Fibroblast of the aortic adventitia (primary cell): ENCODE measurements around the gene RIC8B. TPM values are rescaled to one million over a fixed set of nuclear protein-coding genes. Genes with fewer than 3 reads are reported as not detected.
A peak's percentile ranks its signal among the peaks of the same experiment; 100 is the strongest.

Experiments
- DNase-seq: peaks from one replicate; pipeline ENCODE4 v3.0.0-alpha.2; 2010; ENCODE audit warnings: low read depth
- H3K4me3 ChIP-seq: 2 replicates; pipeline ENCODE4 v1.5.1; 2011; ENCODE audit warnings: low read depth, mild to moderate bottlenecking, control low read depth, low read length, moderate library complexity
- total RNA-seq: library from RNA; depleted of rRNA; stranded (reverse); fragments of >200 nt; gene quantifications from 2 replicates; pipeline ENCODE4 v1.2.3, GENCODE V29; 2012; ENCODE audit warnings: low replicate concordance
- TF ChIP-seq, protein P1 (sequence below): IDR thresholded peaks from 2 replicates; pipeline ENCODE4 v1.5.1; 2011; ENCODE audit warnings: mild to moderate bottlenecking, low read length, control low read depth, inconsistent platforms; ENCODE audit not compliant: insufficient read depth

RIC8B gene
- total RNA-seq, 1 donor = 15.0 TPM

DNA sequence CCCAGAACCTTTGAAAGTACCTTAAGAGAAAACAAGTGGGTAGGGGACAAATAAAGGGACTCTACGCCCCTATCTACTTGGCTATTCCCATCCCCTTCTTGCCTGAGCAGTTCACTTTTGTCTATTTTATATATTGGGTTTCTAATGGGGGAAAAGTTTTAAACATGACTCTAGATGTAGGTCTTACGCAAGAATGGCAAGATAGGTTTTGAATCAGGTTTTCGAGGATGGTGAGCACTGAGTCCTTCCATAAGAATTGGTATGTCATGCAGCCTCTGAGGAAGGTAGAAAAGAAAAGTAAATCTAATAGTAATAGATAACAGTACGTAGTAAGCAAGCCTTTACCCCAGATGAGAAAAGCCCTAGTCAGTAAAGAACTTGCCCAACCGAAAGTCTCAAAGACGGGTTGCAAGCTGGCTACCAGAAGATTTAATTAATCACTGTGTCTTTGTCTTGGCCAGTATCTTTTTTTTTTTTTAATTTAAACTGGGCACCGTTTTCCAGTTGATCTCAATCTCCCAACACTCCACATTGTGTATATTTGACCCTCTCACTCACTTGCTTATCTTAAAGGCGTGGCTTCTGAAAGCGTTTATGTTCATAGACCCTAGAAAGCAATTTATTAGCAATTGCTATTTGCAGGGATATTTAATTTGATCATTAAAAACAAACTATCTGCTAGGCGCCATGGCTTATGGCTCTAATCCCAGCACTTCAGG lies 94.7 kb downstream of the RIC8B start:
- H3K4me3 ChIP-seq = no peak overlapping the region
- TF ChIP-seq, protein P1, sequence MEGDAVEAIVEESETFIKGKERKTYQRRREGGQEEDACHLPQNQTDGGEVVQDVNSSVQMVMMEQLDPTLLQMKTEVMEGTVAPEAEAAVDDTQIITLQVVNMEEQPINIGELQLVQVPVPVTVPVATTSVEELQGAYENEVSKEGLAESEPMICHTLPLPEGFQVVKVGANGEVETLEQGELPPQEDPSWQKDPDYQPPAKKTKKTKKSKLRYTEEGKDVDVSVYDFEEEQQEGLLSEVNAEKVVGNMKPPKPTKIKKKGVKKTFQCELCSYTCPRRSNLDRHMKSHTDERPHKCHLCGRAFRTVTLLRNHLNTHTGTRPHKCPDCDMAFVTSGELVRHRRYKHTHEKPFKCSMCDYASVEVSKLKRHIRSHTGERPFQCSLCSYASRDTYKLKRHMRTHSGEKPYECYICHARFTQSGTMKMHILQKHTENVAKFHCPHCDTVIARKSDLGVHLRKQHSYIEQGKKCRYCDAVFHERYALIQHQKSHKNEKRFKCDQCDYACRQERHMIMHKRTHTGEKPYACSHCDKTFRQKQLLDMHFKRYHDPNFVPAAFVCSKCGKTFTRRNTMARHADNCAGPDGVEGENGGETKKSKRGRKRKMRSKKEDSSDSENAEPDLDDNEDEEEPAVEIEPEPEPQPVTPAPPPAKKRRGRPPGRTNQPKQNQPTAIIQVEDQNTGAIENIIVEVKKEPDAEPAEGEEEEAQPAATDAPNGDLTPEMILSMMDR = no peak
- no peak for DNase-seq

- no peak for DNase-seq
- no peak overlapping the region for H3K4me3 ChIP-seq
- TF ChIP-seq, protein P1 = no peak
These were observed 95.6 kb downstream of the RIC8B start for GRCh38 chr12:106870116-106870515.

DNA sequence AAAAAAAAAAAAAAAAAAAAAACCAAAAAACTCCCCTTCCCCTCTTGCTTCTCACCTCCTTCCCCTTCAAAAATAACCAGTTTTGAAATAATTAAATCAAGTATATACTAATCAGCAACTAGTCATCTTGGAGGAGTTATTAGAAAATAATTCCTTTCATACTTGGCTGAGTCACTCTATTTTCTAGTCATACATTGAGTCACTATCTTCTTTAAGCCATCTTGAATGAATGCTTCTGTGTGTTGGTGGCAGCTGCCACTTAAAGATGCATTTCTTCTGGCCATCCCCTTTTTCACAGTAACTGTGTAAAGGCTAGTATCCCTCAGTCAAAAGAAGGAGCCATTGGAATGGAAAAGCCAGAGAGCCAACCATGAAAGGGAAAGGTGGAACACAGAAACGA lies 97.0 kb downstream of the RIC8B start:
- peak; percentile 16 for DNase-seq
- TF ChIP-seq, protein P1 = no peak
- H3K4me3 ChIP-seq = no peak overlapping the region

- DNase-seq = no peak
- no peak overlapping the region for H3K4me3 ChIP-seq
- TF ChIP-seq, protein P1 = no peak
These were observed 99.5 kb downstream of the RIC8B start for GRCh38 chr12:106873983-106874382.

GRCh38 chr12:106878804-106879203 lies 104.3 kb downstream of the RIC8B start:
- no peak overlapping the region for H3K4me3 ChIP-seq
- no peak for DNase-seq
- TF ChIP-seq, protein P1 = no peak

DNA sequence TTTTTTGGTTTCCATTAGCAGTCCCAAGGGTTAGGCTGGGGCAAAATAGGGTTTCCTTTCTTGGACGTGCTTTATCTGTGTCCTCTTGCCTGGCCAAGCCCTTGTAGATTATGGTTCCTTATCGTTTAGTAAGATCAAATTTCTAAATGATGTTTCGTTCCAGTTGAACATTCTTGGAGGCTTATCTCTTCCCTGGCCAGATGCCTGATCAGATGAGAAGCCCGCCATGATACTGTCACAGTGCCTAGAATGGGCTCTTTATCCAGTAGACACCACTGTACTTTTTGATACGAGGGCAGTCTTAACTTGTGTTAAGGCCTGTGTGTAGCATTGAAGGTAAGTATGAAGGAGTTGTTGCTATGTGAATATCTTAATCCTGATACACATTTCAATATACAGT lies 105.1 kb downstream of the RIC8B start:
- peak; percentile 49 for DNase-seq
- TF ChIP-seq, protein P1 = no peak
- H3K4me3 ChIP-seq = no peak overlapping the region

DNA sequence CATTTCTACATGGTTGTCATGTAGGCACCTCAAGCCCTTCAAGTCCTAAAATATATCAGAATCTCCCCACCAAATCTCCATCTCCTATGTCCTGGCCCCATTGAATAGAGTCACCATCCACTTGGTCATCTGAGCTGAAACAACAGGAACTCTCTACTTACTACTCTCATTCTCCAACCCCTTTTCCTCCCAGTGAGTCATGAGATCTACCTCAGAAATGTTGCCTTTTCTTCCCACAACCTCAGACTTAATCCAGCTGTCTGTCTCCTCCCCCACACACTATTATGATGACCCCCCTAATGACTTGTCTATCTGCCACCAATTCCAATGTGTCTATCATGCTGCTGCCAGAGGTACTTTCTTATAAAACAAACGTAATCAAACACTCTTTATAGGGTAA lies 108.9 kb downstream of the RIC8B start:
- DNase-seq = peak; percentile 18
- no peak overlapping the region for H3K4me3 ChIP-seq
- TF ChIP-seq, protein P1 = no peak
